ENCODE data around the gene RBM19.

RBM19 gene

DNA sequence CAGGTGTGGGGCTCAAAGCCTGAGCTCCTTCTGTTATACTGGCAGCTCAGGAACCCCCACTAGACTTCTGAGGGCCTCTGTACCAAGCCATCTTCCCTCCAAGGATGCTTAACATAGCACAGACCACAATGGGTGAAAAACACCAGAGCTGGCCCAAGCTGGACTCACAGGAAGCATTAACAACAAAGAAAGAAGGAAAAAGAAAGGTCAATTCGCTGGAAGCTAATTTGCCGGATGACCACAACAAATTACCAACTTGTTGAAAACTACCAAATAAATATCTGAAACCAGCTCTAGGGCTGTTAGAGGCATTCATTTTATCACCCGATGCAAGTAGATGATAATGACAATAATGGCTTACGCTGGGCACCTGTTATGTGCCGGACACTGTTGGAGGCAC lies 48.7 kb downstream of the RBM19 start:
- DNase-seq (ENCODE audit: low spot score) (no peak), ATAC-seq (ENCODE audit: low read depth) (no peak)
- no peaks in the 10 kb centered on the region for H3K4me1 ChIP-seq (ENCODE audit: insufficient read depth, poor library complexity, severe bottlenecking)
- peaks cover 6% of the 10 kb centered on the region for H3K36me3 ChIP-seq (ENCODE audit: low read depth)
- H3K27me3 ChIP-seq (ENCODE audit: insufficient read depth, poor library complexity, severe bottlenecking): no peaks in the 10 kb centered on the region
- TF ChIP-seq CTCF (IDR thresholded peaks at IDR 0.05; ENCODE audit: poor library complexity, severe bottlenecking): no peak
- no peaks in the 10 kb centered on the region for H3K9me3 ChIP-seq (ENCODE audit: severe bottlenecking)
- no peak overlapping the region for H3K27ac ChIP-seq (ENCODE audit: poor library complexity, severe bottlenecking)
- no peak overlapping the region for H3K4me3 ChIP-seq (ENCODE audit: severe bottlenecking)

DNA sequence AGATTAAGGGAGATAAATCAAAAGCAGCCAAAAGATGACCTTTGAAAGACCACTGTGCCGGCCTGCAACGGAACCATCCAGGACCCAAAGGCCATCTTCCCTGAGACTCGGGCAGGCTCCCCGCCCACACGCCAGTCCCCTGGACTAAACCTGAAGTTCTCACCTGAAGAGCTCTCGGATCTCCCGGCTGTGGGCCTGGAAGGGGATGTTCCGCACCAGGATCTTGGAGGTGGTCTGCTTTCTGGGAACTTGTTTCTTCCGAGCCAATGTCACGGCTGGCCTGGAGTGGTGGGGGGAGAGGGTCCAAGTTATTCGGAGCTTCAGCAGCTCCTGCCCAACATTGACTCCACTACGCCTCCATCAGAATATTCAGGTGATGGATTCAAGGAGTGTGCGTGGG lies 51.3 kb downstream of the RBM19 start:
- Histone ChIP-seq H3K27me3 (ENCODE audit: insufficient read depth, poor library complexity, severe bottlenecking) (no peaks in the 10 kb centered on the region), H3K4me3 (ENCODE audit: severe bottlenecking) (no peak overlapping the region), H3K4me1 (ENCODE audit: insufficient read depth, poor library complexity, severe bottlenecking) (no peaks in the 10 kb centered on the region), H3K9me3 (ENCODE audit: severe bottlenecking) (no peaks in the 10 kb centered on the region), H3K36me3 (ENCODE audit: low read depth) (peaks cover 10% of the 10 kb centered on the region), H3K27ac (ENCODE audit: poor library complexity, severe bottlenecking) (no peak overlapping the region)
- ATAC-seq (ENCODE audit: low read depth): no peak
- TF ChIP-seq CTCF (IDR thresholded peaks at IDR 0.05; ENCODE audit: poor library complexity, severe bottlenecking): no peak
- DNase-seq (ENCODE audit: low spot score): no peak

- DNase-seq (ENCODE audit: low spot score): no peak
- no peak for TF ChIP-seq CTCF (IDR thresholded peaks at IDR 0.05; ENCODE audit: poor library complexity, severe bottlenecking)
- no peaks in the 10 kb centered on the region for H3K27me3 ChIP-seq (ENCODE audit: insufficient read depth, poor library complexity, severe bottlenecking)
- no peak overlapping the region for H3K4me3 ChIP-seq (ENCODE audit: severe bottlenecking)
- ATAC-seq (ENCODE audit: low read depth): no peak
- H3K4me1 ChIP-seq (ENCODE audit: insufficient read depth, poor library complexity, severe bottlenecking): no peaks in the 10 kb centered on the region
- no peak overlapping the region for H3K27ac ChIP-seq (ENCODE audit: poor library complexity, severe bottlenecking)
- no peaks in the 10 kb centered on the region for H3K9me3 ChIP-seq (ENCODE audit: severe bottlenecking)
- H3K36me3 ChIP-seq (ENCODE audit: low read depth): peaks cover 12% of the 10 kb centered on the region
These were observed 51.9 kb downstream of the RBM19 start for GRCh38 chr12:113914176-113914575.

GRCh38 chr12:113912760-113913329 lies 53.3 kb downstream of the RBM19 start:
- Histone ChIP-seq H3K9me3 (ENCODE audit: severe bottlenecking) (no peaks in the 10 kb centered on the region), H3K4me1 (ENCODE audit: insufficient read depth, poor library complexity, severe bottlenecking) (no peaks in the 10 kb centered on the region), H3K27me3 (ENCODE audit: insufficient read depth, poor library complexity, severe bottlenecking) (no peaks in the 10 kb centered on the region), H3K27ac (ENCODE audit: poor library complexity, severe bottlenecking) (no peak overlapping the region), H3K36me3 (ENCODE audit: low read depth) (peaks cover 14% of the 10 kb centered on the region), H3K4me3 (ENCODE audit: severe bottlenecking) (no peak overlapping the region)
- DNase-seq (ENCODE audit: low spot score) (no peak), ATAC-seq (ENCODE audit: low read depth) (peak; percentile 54; the same call in 1 of the 3 replicates)
- TF ChIP-seq CTCF (IDR thresholded peaks at IDR 0.05; ENCODE audit: poor library complexity, severe bottlenecking): peak; percentile 88

DNA sequence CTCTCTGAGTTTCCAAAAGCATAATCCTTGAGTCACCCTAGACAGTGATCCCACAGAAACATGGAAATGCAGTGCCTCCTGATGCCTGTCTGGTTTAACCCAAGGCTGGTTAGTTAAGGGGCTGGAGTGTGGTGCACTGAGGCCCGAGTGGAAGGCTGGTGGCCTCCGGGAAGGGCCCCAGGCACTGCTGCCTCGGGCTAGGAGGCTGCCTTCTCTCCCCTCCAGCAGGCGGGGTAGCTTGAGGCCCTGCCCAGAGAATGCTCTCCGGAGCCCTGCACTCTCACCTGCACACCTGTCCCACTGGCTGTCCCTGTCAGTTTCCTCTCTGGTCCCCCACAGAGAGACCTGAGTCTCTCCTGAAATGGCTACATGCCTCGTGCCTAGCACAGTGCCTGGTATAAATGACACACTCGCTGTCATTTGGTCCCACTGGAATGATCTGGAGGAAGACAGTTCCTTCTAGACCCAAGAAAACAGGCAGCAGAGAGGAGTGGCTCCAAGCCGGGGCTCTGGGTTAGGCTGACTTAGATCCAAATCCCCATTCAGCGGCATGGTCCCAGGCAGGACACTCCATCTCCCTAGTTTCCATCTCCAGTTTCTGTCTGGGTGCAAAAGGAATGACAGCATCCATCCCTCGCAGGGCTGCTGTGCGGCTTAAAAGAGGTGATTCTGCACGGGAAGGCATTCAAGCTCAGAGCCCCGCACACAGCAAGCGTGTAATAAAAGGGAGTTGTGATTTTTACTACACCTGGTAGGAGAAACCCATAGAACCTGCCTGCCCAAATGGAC lies 54.0 kb downstream of the RBM19 start:
- no peaks in the 10 kb centered on the region for H3K9me3 ChIP-seq (ENCODE audit: severe bottlenecking)
- no peak for ATAC-seq (ENCODE audit: low read depth)
- no peaks in the 10 kb centered on the region for H3K4me1 ChIP-seq (ENCODE audit: insufficient read depth, poor library complexity, severe bottlenecking)
- H3K4me3 ChIP-seq (ENCODE audit: severe bottlenecking): no peak overlapping the region
- no peak overlapping the region for H3K27ac ChIP-seq (ENCODE audit: poor library complexity, severe bottlenecking)
- H3K27me3 ChIP-seq (ENCODE audit: insufficient read depth, poor library complexity, severe bottlenecking): no peaks in the 10 kb centered on the region
- no peak for DNase-seq (ENCODE audit: low spot score)
- peaks cover 14% of the 10 kb centered on the region for H3K36me3 ChIP-seq (ENCODE audit: low read depth)
- TF ChIP-seq CTCF (IDR thresholded peaks at IDR 0.05; ENCODE audit: poor library complexity, severe bottlenecking): no peak

All from RWPE2 (cell line).